K562 (cell line): ENCODE data around the gene GPR152. TPM values are rescaled to one million over a fixed set of nuclear protein-coding genes. Genes with fewer than 3 reads are reported as not detected.

Experiments used
- ATAC-seq: fragments of 200-7000 bp; cut with Tn5 transposase; 3 replicates; pipeline ENCODE4 v1.9.1; 2020; ENCODE audit warnings: moderate library complexity
- BruUV-seq: library from RNA; stranded (reverse); fragments of 400-500 nt; replicated peaks from 2 replicates; lab custom pipeline; 2021; lab: Mats Ljungman, UMichigan
- CTCF ChIA-PET: fragments of 300-600 bp; formaldehyde crosslinking; extraction: SDS; loops from one replicate; lab custom pipeline; 2021; ENCODE audit warnings: low intra/inter-chr PET ratio; lab: Yijun Ruan, JAX
- POLR2A ChIA-PET: fragments of 300-600, 350-650 bp; sonication (Branson Sonifier 250); formaldehyde crosslinking; extraction: SDS; loops from one replicate; lab custom pipeline; 2021; ENCODE audit warnings: antibody characterized with exemption, inconsistent platforms; lab: Yijun Ruan, JAX
- DNase-seq, 4 experiments: peaks; one replicate each; pipeline versions ENCODE4 v3.0.0 to v3.0.0-alpha.2; 2011 to 2018; ENCODE audit warnings: low spot score in 3 of 4, mixed read lengths in 3 of 4; ENCODE audit errors: extremely low read depth in 1 of 4
- FAIRE-seq: peaks from 2 replicates; lab custom pipeline; 2011; peaks lifted over from hg19 to GRCh38; lab: Jason Lieb, UNC
- H2AFZ ChIP-seq: 2 replicates; pipeline ENCODE4 v1.6.0; 2011; ENCODE audit warnings: low read depth, low read length, control low read depth, inconsistent platforms
- H3K27ac ChIP-seq: fragments of 200-600 bp; 3 replicates; pipeline ENCODE4 v1.8.0; 2011; ENCODE audit warnings: low read depth, mild to moderate bottlenecking, control low read depth, inconsistent platforms, low read length, moderate library complexity, mixed read lengths; ENCODE audit errors: extremely low read depth
- H3K27me3 ChIP-seq, 2 experiments: fragments of 300-600 bp in 1 of 2; 2 replicates in 1 of 2; 3 replicates in 1 of 2; pipeline versions ENCODE4 v1.6.0 to v1.8.0; 2011; ENCODE audit warnings: inconsistent platforms in 2 of 2, low read length in 2 of 2, mild to moderate bottlenecking in 1 of 2, mixed read lengths in 1 of 2, moderate library complexity in 1 of 2; ENCODE audit not compliant: control insufficient read depth in 2 of 2, insufficient read depth in 2 of 2
- H3K36me3 ChIP-seq: fragments of 300-600 bp; 3 replicates; pipeline ENCODE4 v1.8.0; 2011; ENCODE audit warnings: mild to moderate bottlenecking, low read length, inconsistent platforms; ENCODE audit not compliant: control insufficient read depth, insufficient read depth
- H3K4me1 ChIP-seq, 2 experiments: fragments of 200-600 bp in 1 of 2; replicated peaks in 1 of 2; 2 replicates in 1 of 2; 3 replicates in 1 of 2; pipeline versions ENCODE4 v1.5.1 to v1.8.0; 2011; ENCODE audit warnings: inconsistent platforms in 2 of 2, low read length in 2 of 2, mild to moderate bottlenecking in 1 of 2, mixed read lengths in 1 of 2, moderate library complexity in 1 of 2; ENCODE audit not compliant: control insufficient read depth in 2 of 2, insufficient read depth in 2 of 2
- H3K4me2 ChIP-seq: 2 replicates; pipeline ENCODE4 v1.6.1; 2011; ENCODE audit warnings: low read length, control low read depth, inconsistent platforms, mixed read lengths; ENCODE audit not compliant: insufficient read depth
- H3K4me3 ChIP-seq: fragments of 200-600 bp; sonication (generic), shearing (Covaris generic); 2 replicates; pipeline ENCODE4 v1.5.1; 2016; ENCODE audit warnings: control low read depth, inconsistent platforms
- H3K79me2 ChIP-seq: fragments of 200-600 bp; 3 replicates; pipeline ENCODE4 v1.8.0; 2011; ENCODE audit warnings: low read length, inconsistent platforms; ENCODE audit not compliant: control insufficient read depth, insufficient read depth
- H3K9ac ChIP-seq, 2 experiments: 2 replicates each; pipeline versions ENCODE4 v1.6.0 to v1.6.1; 2011; ENCODE audit warnings: low read depth in 2 of 2, low read length in 2 of 2, control low read depth in 1 of 2, inconsistent platforms in 1 of 2, mild to moderate bottlenecking in 1 of 2, mixed read lengths in 1 of 2; ENCODE audit not compliant: insufficient read depth in 1 of 2
- H3K9me1 ChIP-seq: one replicate; pipeline ENCODE4 v1.6.0; 2011; ENCODE audit warnings: inconsistent platforms, mild to moderate bottlenecking, low read length, moderate library complexity; ENCODE audit not compliant: control insufficient read depth, insufficient read depth
- H3K9me3 ChIP-seq: replicated peaks from 2 replicates; pipeline ENCODE4 v1.5.1; 2011; ENCODE audit warnings: low read depth, low read length, inconsistent platforms; ENCODE audit not compliant: control insufficient read depth, insufficient read depth
- H4K20me1 ChIP-seq: replicated peaks from 2 replicates; pipeline ENCODE4 v1.6.1; 2011; ENCODE audit warnings: low read length, inconsistent platforms, mixed read lengths; ENCODE audit not compliant: control insufficient read depth, insufficient read depth
- ARID4B ChIP-seq: sonication (generic); formaldehyde crosslinking; IDR thresholded peaks from 2 replicates; pipeline ENCODE4 v1.8.0; 2022; ENCODE audit warnings: mild to moderate bottlenecking, missing genetic modification reagents
- KDM4B ChIP-seq, 2 experiments: fragments of 450-650 bp in 1 of 2; sonication (generic) in 1 of 2; IDR thresholded peaks; 2 replicates each; pipeline ENCODE4 v1.6.1; 2016 to 2017; ENCODE audit warnings: borderline replicate concordance in 2 of 2, antibody characterized with exemption in 1 of 2, low read depth in 1 of 2, mild to moderate bottlenecking in 1 of 2
- NR4A1 ChIP-seq, 2 experiments: fragments of 250-450 bp in 1 of 2; fragments of 450-650 bp in 1 of 2; sonication (Bioruptor Pico) in 1 of 2; IDR thresholded peaks; 2 replicates each; pipeline versions ENCODE4 v1.4.0 to v1.6.1; 2016 to 2020; ENCODE audit warnings: mild to moderate bottlenecking in 2 of 2, missing compliant biosample characterization in 1 of 2, missing genetic modification characterization in 1 of 2, moderate library complexity in 1 of 2
- PCBP2 ChIP-seq: fragments of 200-400 bp; formaldehyde crosslinking; IDR thresholded peaks from 2 replicates; pipeline ENCODE4 v1.6.1; 2018; ENCODE audit warnings: low read length, low read depth, mild to moderate bottlenecking, moderate library complexity; ENCODE audit not compliant: poor library complexity, severe bottlenecking
- SMAD1 ChIP-seq: fragments of 150-350 bp; IDR thresholded peaks from 2 replicates; pipeline ENCODE4 v1.6.1; 2014; ENCODE audit warnings: low read length, low read depth; ENCODE audit not compliant: partially characterized antibody
- TEAD4 ChIP-seq, 2 experiments: sonication (generic) in 1 of 2; formaldehyde crosslinking in 1 of 2; IDR thresholded peaks; 2 replicates each; pipeline versions ENCODE4 v1.6.1 to v1.8.0; 2012 to 2022; ENCODE audit warnings: borderline replicate concordance in 1 of 2, inconsistent platforms in 1 of 2, low read length in 1 of 2, mild to moderate bottlenecking in 1 of 2, missing genetic modification reagents in 1 of 2
- ZBTB2 ChIP-seq: fragments of 450-650 bp; IDR thresholded peaks from 2 replicates; pipeline ENCODE4 v1.6.1; 2016; ENCODE audit warnings: antibody characterized with exemption
- WGBS: fragments of 100-300 bp; shearing (Covaris generic); methylation state at CpG from one replicate; pipeline ENCODE4 v1.1.6; 2016; ENCODE audit warnings: low coverage, mixed read lengths; ENCODE audit not compliant: insufficient coverage; ENCODE audit errors: missing lambda C conversion rate; 5-methylcytosine and 5-hydroxymethylcytosine counted together
- in situ Hi-C: fragments of 300-500 bp; cut with MboI; formaldehyde crosslinking; loops from 4 replicates; pipeline ENCODE4 v1.15.0; 2018; ENCODE audit warnings: inconsistent platforms, mixed read lengths
- intact Hi-C: fragments of 100-400 bp; cut with micrococcal nuclease; formaldehyde crosslinking; loops from 2 replicates; pipeline ENCODE4 v1.14.2; 2022
- polyA plus RNA-seq, 8 experiments: library from polyadenylated mRNA; depleted of rRNA in 4 of 8; stranded (reverse) in 5 of 8; unstranded in 3 of 8; fragments of >200 nt; fragmentation: Nextera tagmentation in 2 of 8; fragmentation: Illumina TruSeq in 1 of 8; extraction: Ambion mirVana in 2 of 8; extraction: Trizol in 1 of 8; gene quantifications; 2 replicates each; pipeline versions ENCODE4 v1.2.1 to v1.2.3, GENCODE V29; 2011 to 2014; ENCODE audit warnings: inconsistent platforms in 1 of 8, missing spikeins in 1 of 8
- total RNA-seq, 7 experiments: library from RNA; depleted of rRNA in 6 of 7; stranded (reverse); fragments of >200 nt in 6 of 7; fragmentation: Illumina TruSeq in 2 of 7; extraction: Trizol in 2 of 7; gene quantifications; 2 replicates each; pipeline versions ENCODE4 v1.2.1 to v1.2.3, GENCODE V29; 2011 to 2021; ENCODE audit warnings: low replicate concordance in 1 of 7

The GPR152 gene
- total and polyA plus RNA-seq, 9 of the 15 experiments (the other 6 are each of a cell fraction or from before 2014, with no cell fraction given) = not detected

GRCh38 chr11:67455054-67455453 lies 2.5 kb upstream of the GPR152 start, which contains the start of gene CABP4:
TSS of gene CABP4 (plus strand) at chr11:67455354. CDS start at chr11:67455424, 70 bp downstream.
- Histone ChIP-seq H3K4me3 (no peak within 1 kb of the TSS), H3K79me2 (no peaks in the 10 kb centered on the region), H3K9me1 (no peaks in the 10 kb centered on the region), H3K36me3 (no peaks in the 10 kb centered on the region), H3K9me3 (no peaks in the 10 kb centered on the region), H3K27me3 (no peaks in the 10 kb centered on the region), H3K27ac (no peak within 1 kb of the TSS), H3K4me1 (peaks cover 0 to 49% of the 10 kb centered on the region in 2 experiments; a peak in 2 of 5 replicates), H4K20me1 (no peaks in the 10 kb centered on the region), H3K9ac (peak within 1 kb of the TSS in 1 of 2 experiments; percentile 81; a peak in 2 of 4 replicates)
- intact Hi-C loops = no loop called here
- BruUV-seq = no TSS peak
- DNase-seq (no peak), FAIRE-seq (no peak)
- POLR2A ChIA-PET = interaction anchor here (0.6 kb wide), 1 partner anchor 86 kb away, joined by 3 read pairs; no protein-coding TSS in a partner anchor
- WGBS = 63% methylated on average over 3 of the region's 3 CpGs
- TF ChIP-seq ARID4B (CRISPR knock-in tag) (no peak), TEAD4 (IDR thresholded peaks at IDR 0.05; ENCODE audit: low read length) (no peak), TEAD4 (CRISPR knock-in tag; IDR thresholded peaks at IDR 0.05; ENCODE audit: borderline replicate concordance) (no peak), KDM4B (IDR thresholded peaks at IDR 0.05; ENCODE audit: borderline replicate concordance in 2 of 2, low read depth in 1 of 2) (no peak), ZBTB2 (no peak), NR4A1 (CRISPR knock-in tag; IDR thresholded peaks at IDR 0.05) (no peak), NR4A1 (tag; IDR thresholded peaks at IDR 0.05) (no peak), PCBP2 (no peak), SMAD1 (no peak)
- TF ChIP-seq, all 486 proteins: peak for 0
- CTCF ChIA-PET = no interaction called here
- Histone ChIP-seq H2AFZ (0 out of 2 replicates have a peak within 1 kb of the TSS, but pooled peaks have one; percentile 37), H3K4me2 (no peak within 1 kb of the TSS)
- ATAC-seq = no peak
- in situ Hi-C loops = no loop called here
